Activated CD4-positive, alpha-beta T cell treated with anti-CD3 and anti-CD28 coated beads, Interleukin-2, amount 50 U/mL, for 24 hours (primary cell): Measurements from ENCODE around the gene DRG2.

Experiments used
- DNase-seq, 2 donors: peaks; one replicate each; pipeline ENCODE4 v3.0.0-alpha.2; 2020; ENCODE audit warnings: low read depth in 1 of 2, low spot score in 1 of 2

The DRG2 gene

DNA sequence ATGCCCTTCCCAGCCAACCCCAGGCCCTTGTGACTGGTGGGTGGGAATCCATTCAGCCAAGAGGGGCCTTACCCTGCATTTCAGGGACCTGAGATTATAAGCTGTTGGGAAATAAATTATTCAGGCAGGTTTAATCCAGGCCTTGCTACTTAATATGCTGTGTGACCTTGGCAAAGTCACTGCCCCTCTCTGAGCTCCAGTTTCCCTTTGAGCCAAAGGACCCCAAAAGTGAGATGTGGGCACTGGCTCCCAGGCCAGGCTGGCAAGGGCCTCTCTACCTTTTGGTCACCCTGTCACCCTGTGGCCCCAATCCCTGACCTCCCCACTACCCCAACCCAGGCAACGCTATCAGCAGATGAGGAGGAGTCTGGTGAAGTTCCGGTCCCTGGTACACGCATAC, 54.7 kb downstream of the DRG2 start:
- DNase-seq = no peak

GRCh38 chr17:18143044-18143936, 55.5 kb downstream of the DRG2 start:
- no peak for DNase-seq

GRCh38 chr17:18144261-18144660, 56.5 kb downstream of the DRG2 start:
- no peak for DNase-seq

DNA sequence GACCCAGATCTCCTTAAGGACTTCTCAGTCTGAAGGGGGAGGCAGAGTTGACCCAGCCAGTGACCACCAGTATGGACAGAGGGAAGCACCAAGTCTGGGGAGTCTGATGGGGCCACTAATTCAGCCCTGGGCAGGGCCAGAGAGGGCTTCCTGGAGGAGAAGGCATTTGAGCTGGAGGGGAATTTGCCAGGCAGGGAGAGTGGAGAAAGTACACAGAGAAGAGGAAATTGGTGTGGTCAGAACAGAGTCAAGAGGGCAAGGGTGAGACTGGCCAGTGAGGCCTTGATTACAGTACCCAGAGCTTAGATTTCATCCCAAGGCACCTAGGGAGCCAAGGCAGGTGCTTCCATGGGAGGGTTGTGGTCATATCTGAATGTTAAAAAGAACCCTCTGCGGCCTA, 57.1 kb downstream of the DRG2 start:
- no peak for DNase-seq

DNA sequence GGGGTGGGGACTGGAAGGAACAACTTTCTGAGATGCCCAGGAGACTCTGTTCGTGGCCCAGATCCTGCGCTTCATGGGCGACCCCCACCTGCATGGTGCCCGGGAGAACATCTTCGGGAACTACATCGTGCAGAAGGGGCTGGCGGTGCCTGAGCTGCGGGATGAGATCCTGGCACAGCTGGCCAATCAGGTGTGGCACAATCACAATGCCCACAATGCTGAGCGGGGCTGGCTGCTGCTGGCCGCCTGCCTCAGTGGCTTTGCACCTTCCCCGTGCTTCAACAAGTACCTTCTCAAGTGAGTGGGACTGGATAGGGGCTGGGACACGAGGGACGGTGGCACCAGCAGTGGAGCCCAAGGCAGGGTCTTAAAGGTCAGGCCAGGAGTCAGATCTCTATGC, 58.1 kb downstream of the DRG2 start:
- no peak for DNase-seq

- DNase-seq = no peak
Observed at GRCh38 chr17:18146259-18146658, 58.5 kb downstream of the DRG2 start.

DNA sequence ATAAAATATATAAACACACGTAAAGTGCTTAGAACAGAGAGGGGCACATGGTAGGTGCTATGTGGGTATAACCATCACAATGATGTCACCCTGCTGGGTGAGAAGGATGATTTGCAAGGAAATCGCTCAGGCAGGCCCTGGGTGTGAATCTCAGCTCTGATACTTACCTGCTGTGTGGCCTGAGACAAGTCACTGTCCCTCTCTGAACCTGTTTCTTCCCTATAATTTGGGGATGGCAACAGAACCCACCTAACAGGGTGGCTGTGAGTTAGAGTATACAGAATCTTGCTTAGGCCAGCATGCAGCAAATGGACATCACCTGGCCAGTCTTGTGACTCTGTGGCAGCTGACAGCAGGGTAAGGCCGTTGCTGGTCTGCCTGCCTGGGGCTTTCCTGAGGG, 59.2 kb downstream of the DRG2 start:
- DNase-seq = no peak

- no peak for DNase-seq
Observed at GRCh38 chr17:18148586-18148985, 60.8 kb downstream of the DRG2 start.

- no peak for DNase-seq
Observed at GRCh38 chr17:18151290-18151689, 63.5 kb downstream of the DRG2 start.

GRCh38 chr17:18155179-18155578, 67.4 kb downstream of the DRG2 start:
- no peak for DNase-seq

DNA sequence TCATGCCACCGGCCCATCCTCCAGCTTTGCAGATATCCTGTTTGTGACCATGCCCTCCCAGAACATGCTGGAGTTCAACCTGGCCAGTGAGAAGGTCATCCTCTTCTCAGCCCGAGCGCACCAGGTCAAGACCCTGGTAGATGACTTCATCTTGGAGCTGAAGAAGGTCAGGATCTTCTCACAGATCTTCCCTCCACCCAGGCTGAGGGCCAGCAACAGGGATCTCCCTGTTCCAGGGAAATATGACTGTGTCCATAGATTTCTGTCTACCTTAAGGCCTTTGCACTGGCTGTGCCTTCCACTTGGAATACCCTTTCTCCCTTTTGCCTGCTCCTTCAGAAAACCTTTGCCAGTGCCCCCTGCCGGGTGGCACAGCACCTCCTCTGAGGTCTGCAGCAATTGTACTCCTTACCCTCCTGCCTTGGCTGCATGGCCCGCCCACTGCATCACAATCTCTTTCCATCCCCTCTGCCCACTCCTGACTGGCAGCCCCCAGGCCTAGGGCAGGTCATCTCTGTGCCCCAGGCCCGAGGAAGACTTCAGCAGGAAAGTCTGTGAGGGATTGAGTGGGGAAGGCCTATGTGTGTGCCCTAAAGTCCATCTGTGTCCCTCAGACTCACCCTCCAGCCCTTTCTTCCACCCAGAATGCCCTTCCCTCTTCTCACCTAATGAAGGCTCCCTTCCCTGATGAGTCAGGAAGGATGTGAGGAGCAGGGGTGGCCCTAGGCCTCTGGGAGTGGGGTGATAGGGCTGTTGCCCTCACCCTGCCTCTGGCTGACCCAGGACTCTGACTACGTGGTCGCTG, 68.6 kb downstream of the DRG2 start:
- no peak for DNase-seq

GRCh38 chr17:18156976-18157280, 69.2 kb downstream of the DRG2 start:
- DNase-seq = no peak
